T-helper 9 cell (primary cell): ENCODE data around the gene ALG1.
"Not testable (repeated sequence)": the region's sequence is repeated elsewhere in the genome, so short reads cannot be mapped to it uniquely, and the experiment has no call there.

Experiments
- DNase-seq: peaks from one replicate; pipeline ENCODE4 v3.0.0-alpha.2; 2020

The ALG1 gene

DNA sequence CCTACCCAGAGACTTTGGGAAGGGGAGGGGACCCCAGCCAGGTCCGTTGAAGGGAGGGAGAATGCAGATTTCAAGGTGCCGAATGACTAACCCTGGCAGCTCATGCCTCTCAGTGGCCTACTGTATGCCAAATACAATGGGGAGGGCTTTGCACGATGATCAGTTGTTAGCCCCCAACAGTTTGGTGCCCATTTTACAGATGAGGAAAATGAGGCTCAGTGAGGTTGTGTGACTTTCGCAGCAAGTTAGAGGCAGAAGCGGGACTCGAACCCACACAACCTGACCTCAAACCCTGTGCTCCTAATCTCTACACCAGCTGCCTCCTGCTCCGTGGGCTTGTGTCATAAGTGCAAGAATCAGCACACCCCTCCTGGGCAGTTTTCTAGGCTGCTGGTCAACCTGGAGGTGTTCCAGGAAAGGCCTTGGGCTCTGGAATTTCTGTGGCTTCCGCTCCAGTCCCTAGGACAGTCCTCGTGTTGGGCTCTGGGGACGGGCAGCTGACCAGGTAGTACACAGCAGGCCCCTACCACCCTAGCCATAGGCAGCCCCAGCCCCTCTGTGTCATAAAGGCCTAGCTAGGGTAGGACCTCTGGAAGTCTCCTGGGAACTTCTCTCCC is 26.0 kb upstream of the ALG1 start:
- DNase-seq, result no peak

DNA sequence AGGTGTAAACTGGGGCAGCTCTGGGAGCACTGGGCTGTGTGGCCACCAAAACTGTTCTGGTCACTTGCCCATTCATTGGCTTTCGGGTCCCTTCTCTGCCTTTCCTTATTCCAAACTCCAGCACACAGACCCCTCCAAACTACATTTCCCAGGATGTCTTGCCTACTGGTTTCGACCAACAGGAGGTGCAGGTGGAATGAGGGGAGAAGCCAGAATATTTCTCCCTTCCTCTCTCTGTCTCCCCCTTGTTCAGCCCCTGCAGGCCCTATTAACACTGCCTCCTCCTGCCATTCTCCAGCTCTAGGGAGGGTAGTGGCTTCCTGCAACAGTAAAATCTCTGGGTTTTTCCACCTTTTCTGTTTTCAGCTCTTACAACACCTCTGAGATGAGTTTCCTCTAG is 24.7 kb upstream of the ALG1 start:
- DNase-seq, result no peak

DNA sequence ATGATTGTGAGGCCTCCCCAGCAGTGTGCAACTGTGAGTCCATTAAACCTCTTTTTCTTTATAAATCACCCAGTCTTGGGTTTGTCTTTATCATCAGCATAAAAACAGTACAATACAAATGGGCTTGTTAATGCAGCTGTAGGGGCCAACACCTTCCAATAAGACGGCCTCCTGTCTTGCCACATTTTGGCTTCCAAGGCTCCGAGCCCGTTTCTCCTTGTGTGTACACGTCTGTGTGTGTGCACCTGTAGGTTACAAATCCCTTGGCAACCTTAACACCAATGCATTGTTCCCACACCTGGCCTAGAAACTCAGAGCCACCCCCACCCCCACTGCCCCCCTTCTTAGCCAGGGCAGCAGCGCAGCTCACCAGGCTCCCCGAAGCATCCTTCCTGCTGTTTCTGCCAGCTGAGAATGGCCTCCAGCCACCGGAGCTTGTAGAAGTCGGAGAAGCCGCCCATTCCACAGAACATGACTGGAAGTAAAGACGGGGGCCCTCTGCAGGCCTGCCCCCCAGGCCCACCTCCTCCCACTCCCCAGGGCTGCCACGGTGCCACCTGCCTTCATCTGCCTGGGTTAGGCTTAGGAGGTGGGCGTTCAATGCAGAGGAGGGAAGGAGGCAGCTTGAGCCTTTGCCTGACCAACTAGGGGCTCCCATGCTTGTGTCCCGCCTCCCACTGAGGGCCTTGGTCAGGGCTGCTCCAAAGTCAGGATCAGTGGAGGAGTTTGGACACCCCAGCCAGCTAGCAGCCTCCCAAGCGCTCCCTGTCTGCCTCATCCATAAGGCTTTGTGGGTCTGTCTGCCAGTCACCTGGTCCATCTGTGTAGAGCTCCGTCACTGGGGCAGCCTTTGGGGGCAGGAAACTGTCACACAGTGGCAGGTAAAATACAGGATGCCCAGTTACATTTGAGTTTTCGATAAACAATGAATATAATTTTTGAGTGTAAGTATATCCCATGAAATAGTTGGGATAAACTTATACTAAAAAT is 16.5 kb upstream of the ALG1 start:
- no peak for DNase-seq

DNA sequence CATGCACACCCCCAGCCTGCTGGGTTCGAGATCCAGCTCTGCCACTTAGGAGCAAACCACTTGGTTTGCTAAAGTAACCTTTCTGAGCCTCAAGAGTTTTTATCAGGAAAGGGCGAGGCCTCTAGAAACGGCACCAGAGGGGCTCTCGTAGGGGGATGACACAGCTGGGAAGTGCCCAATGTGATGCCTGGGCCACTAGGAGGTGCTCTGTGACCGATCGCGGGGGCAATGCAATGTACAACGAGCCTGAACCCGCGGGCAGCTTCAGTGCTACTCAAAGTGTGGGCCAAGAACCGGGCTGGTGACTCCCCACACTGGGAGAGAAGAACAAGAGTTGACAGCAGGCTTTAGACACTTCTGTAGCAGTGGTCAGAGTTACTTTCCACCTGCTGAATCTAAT is 15.3 kb upstream of the ALG1 start:
- DNase-seq, result peak; percentile 6

DNA sequence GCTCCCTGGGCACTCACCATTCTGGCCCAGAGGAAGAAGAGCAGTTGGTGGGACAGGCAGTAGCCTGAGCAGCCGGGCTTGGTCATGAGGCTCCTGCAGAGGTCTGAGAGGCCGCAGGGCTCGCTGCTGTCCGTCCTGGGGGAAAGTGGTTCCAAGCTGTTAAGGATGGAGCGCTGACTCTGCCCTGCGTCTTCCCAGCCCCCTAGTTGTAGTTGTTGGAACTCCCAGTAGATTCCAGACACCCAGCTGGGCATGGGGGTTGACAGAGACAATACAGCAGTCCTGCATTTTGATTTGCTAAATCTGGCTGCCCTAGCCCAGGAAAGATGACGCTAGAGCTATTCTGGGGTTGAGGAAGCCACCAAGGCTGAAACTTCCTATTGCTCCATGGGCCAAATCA is 13.2 kb upstream of the ALG1 start:
- DNase-seq, result no peak

DNA sequence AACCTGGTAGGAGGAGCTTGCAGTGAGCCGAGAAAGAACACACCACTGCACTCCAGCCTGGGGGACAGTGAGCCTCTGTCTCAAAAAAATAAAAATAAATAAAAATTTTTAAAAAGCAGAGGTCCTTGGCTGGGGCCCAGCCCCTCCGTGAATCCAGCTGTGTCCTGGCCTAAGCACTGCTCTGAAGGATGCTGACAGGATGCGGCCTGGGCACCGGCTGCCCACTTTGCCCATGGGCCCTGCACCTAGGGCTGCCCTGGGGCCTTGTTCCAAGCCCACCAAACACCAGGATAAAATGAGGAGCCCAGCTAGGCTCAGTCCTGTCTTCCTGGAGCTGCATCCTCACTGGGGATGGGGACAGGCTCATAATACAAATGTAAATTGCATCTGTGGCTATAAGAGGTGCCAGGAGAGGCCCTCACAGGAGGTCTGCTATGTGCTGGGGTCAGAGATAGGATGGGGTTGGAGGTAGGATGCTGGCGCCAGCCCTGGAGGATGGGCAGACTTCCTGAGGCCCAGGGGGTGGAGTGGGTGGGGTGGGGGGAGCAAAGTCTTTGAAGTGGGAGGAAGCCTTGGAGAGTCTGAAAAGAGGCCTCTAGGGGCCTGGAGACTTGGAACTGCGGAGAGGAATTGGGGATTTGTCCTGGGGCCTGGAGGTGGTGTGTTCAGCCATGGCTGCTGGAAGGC is 12.1 kb upstream of the ALG1 start:
- DNase-seq, result no peak

DNA sequence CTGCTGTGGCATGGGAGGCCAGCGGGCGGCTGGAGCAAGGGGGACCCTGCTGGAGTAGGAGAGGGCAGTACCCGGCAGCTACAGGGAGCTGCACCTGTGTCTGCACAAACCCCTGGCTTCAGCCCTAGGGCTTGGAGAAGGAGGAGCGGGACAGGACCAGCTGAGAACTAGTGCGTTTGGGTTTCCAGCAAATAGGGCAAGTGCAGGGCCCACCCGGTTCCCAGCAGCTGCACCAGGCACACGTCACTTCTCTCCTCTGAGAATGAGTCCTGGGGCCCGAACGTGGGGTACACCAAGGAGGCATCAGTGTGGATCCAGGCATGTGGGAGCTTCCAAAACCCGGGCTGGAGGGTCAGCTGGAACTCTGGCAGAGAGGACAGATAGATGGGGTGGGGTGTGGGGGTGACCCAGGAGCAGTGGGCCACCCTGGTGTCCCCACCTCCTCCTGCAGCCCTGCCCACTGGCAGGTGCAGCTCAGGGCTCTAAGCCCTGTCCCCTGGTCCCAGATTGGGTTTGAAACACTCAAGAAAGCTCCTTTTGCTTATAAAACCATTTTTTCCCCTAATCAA is 11.5 kb upstream of the ALG1 start:
- DNase-seq, result no peak

DNA sequence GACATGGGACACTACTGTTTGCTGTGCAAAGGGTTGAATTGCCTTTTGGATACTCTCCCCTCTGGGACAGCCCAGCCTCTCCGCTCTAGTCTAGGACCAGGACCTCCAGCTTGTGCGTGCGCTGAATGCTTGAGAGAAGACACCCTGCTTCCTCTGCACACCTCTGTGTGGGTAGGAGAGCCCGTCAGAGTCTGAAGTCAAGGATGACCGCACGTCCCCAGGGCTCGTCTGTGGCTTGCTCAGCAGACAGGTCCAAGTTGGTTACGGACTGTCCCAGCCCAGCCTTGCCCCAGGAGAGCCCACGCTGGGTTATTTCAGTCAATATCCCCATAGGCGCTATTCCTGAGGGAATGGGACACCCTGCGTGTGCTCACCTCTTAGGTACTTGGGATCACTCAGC is 9.6 kb upstream of the ALG1 start:
- DNase-seq, result no peak

DNA sequence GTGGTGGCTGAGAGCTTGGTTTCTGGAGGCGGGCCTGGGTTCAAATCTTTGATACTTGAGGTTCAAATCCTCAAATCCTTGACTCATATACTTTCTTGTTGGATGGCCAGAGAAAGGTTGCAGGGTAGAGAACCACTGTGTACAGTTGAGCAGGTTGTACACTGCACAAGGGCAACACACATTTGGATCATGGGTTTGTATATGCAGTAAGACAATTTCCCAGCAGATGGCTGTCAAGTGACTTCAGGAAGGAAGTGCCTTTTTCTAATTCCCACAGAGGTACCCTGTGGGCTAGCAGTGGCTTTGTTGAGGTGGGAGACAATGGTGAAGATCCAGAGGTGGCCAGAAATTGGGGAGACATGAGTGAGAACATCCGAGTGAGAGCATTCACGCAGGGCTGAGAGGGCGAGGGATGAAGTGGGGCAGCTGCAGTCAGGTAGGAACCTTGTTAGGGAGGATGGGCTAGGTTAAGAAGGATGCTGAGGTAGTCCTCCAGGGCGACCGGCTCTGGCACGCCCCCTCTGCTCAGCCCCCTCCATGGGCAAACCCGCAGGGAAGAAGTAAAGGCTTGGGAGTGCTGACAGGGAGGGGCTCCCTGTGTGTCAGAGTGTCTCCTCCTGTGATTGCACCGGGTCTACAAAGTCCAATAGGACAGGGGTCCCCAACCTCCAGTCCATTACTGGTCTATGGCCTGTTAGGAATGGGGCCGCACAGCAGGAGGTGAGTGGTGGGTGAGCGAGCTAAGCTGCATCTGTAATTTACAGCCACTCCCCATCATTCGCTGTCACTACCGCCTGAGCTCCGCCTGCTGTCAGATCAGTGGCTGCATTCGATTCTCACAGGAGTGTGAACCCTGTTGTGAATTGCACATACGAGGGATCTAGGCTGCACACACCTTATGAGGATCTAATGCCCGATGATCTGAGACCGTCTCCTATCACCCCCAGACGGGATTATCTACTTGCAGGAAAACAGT is 8.6 kb upstream of the ALG1 start:
- no peak for DNase-seq

DNA sequence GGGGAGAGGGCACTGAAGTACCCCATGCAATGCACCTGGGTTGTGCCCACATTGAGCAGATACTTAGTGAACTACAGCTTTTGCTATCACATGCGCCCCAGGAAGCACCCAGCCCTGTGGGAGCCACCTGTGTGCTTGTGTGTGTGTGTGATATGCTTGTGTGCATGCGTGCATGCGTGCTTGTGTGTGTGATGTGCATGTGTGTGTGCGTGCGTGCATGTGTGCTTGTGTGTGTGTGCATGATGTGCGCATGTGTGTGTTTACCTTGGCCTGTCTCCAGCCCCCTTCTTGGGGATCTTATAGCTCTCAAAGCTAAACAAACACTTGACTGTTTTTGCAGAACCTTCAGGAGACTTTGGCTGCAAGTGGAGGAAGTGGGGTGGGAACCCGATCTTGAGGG is 6.7 kb upstream of the ALG1 start:
- no peak for DNase-seq

DNA sequence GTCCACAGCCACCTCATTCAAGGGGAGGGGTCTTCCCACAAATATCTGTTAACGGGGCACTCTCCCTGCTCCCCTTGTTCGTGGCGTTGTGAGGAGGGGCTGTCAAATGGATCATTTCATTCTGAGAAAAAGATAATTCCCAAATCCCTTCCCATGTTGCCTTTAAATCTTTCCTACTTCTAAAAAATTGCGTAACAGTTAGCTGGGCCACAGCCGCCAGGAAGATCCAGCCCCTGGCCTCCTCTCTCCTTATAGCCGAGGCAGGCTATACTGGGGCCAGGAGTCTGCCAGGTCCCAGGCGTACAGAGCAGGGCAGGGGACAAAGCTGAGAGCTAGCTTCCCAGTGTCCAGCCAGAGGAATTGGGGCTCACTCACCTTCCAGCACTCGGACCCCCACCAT is 6.3 kb upstream of the ALG1 start:
- DNase-seq, result no peak

DNA sequence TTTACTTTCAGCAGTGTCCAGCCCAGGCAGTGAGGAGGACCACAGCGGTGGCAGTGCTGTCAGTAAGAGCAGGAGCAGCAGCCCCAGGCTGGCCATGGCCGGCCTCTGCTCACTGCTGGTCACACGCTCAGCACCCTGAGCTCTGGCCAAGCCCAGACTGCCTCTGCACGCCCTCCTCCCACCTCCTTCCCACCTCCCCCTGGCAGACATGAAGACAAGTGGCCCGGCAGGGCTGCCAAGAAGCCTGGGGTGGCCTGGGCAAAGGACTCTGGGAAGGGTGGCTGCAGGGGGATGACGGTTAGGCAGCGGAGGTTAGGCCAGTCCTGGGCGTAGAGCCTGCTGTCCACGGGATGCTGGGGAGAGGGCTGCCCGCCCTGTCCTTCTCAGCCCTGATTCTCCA is 5.8 kb upstream of the ALG1 start, which contains the start of gene C16orf89:
Gene C16orf89, minus strand, starts transcription at position 144 of the 400 bp plus-strand sequence. Its CDS starts 48 bp downstream, at position 96.
- DNase-seq, result no peak

DNA sequence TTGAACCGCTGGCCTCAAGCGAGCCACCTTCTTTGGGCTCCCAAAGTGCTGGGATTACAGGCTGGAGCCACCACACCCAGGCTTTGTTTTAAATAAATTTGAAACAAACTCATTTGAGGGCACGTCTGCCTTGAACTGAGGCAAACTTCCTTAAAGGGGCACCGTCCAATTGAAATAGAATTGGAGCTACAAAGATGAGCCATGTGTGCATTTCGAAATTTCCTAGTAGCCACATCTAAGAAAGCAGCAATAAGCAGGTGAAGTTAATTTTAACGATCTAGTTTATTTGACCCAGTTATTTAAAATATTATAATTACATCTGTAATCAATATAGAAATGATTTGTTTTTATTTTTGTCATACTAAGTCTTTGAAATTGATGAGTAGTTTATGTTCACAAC is 5.1 kb upstream of the ALG1 start:
- DNase-seq, result no peak

DNA sequence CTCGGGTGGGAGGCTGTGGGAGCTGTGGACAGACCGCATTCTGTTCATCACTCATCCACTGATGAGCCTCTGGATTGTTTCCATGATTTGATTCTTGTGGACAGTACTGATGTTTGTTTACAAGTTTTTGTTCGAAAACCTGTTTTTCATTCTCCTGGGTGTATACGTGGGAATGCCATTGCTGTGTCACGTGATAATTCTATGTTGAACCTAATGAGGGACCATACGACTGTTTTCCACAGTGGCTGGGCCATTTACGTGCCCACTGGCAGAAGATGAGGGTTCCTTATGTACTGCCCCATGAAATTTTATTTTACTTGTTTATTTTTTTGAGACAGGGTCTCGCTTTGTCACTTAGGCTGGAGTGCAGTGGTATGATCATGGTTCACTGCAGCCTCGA is 2.6 kb upstream of the ALG1 start:
- no peak for DNase-seq

DNA sequence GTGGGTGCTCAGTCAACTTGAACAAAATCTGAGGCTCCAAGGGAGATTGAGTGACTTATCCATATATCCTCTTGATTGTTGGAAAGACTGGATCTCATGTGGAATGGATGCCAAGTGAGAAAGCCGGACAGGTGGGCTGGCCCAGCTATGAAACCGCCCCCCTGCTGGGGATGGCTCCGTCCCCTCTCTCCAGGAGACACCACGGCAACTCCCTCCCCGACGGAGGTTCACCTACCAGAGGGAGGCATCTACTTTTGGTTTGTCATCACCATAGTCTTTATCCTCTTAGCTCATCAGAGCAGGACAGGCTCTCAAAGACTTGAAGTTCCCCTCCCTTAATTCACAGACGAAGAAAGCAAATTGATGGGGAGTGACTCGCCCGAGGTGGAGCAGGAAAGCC is 1.8 kb upstream of the ALG1 start:
- no peak for DNase-seq

DNA sequence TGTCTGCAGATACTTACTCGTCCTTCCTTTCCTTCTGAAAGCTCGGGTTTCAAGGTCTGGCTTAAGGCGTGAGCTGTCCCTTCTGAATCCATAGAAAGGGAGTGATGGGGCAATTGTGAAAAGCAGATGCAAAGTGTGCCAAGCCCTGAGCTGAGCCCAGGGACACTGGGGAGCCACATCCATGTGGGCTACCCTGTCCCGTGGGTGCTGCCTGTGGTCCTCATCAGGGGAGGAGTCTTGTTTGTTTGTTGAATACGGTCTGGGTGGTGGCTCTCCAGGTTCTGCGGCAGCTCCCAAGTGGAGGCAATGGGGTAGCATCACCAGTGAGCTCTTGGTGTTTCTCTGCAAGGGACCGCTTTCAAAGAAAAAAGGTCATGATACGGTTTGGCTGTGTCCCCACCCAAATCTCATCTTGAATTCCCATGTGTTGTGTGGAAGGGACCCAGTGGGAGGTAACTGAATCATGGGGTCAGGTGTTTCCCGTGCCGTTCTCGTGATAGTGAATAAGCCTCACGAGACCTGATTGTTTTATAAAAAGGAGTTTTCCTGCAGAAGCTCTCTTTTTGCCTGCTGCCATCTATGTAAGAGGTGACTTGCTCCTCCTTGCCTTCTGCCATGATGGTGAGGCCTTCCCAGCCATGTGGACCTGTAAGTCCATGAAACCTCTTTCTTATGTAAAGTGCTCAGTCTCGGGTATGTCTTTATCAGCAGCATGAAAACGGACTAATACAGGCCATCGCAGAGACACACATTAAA is 1.0 kb upstream of the ALG1 start:
- DNase-seq, result no peak

DNA sequence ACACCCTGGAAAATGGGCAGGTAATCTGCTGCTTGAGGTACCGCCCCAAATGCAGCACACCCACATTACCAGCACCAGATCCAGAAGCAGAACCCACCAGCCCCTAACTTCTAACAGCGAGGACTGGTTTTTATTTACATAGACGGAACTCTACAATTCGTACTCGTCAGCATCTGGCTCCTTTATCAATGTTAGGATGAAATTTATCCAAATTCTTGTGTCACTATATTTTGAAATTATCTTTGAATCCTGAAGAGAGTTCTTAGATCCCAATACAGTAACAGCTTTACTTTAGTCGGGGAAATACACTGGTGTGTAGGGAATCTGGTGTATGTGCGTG is 332 bp upstream of the ALG1 start:
- DNase-seq, result no peak

DNA sequence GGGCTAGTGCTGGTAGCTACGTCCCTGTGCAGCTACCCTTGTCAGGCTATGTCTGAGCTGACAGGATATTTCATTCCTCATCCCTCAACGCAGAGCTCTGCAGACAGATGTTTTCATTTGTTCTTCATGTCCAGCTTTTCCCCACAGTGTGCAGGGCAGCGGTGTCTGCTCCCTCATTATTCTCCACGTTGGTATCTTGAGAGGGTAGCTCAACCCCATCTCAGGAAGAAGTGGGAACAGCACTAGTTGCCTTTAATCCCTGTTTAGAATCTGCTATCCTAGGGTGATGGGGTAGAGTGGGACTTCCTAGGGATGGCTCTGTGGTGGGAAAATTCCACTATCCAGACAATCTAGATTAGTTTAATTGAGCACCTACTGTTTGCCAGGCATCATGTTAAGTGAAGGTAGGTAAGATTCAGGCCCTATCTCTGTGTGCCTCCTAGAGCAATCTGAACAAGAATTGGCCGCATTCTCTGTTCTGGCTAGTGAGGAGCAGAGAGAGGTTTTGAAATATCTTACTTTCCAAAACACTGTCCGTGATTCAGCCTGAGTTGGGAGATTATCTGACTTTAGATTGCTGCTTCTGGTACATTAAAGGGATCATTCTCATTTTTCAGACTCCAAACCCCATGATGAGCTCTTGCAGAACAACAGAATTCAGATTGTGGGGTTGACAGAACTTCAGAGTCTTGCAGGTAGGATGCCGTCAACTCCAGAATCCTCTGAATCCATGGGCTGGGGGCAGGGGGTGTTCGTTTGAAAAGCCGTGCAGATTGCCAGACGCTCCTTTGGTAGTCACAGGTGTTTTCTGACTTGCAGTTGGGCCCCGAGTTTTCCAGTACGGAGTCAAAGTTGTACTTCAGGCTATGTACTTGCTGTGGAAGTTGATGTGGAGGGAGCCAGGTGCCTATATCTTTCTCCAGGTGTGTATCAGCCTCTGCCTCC is 963 bp downstream of the ALG1 start:
- no peak for DNase-seq

DNA sequence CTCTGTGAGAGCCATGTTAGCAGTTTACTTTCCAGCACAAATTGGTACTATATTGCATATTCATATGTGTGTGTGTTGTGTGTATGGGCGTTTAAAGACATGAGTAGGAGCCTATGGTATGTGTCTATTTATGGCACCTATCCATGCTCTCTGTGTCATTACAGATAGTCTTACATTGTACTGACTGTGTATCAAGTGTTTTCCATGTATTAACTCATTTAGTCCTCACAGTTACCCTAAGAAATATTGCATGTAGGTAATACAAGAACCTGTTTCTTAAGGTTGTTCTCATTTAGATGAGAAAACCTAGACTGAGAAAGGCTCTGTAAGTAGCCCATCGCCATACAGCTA is 1.6 kb downstream of the ALG1 start:
- DNase-seq, result no peak

DNA sequence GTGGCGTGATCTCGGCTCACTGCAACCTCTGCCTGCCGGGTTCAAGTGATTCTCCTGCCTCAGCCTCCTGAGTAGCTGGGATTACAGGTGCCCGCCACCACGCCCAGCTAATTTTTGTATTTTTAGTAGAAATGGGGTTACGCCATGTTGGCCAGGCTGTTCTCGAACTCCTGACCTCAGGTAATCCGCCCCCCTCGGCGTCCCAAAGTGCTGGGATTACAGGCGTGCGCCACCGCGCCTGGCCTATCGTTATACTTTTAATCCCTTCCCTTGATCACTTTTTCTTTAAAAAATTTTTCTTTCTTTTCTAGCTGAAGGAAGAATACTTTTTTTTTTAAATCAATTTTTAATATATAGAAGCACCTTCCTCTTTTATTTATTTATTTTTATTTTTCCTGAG is 2.1 kb downstream of the ALG1 start:
- not testable (repeated sequence) for DNase-seq
